CD1c-positive myeloid dendritic cell (primary cell): ENCODE data around the gene SUPT20HL2.
"Not testable (repeated sequence)": the region's sequence is repeated elsewhere in the genome, so short reads cannot be mapped to it uniquely, and the experiment has no call there.

ENCODE experiments used
- DNase-seq: peaks from one replicate; pipeline ENCODE4 v3.0.0-alpha.2; 2016; ENCODE audit errors: extremely low spot score

Gene SUPT20HL2

DNA sequence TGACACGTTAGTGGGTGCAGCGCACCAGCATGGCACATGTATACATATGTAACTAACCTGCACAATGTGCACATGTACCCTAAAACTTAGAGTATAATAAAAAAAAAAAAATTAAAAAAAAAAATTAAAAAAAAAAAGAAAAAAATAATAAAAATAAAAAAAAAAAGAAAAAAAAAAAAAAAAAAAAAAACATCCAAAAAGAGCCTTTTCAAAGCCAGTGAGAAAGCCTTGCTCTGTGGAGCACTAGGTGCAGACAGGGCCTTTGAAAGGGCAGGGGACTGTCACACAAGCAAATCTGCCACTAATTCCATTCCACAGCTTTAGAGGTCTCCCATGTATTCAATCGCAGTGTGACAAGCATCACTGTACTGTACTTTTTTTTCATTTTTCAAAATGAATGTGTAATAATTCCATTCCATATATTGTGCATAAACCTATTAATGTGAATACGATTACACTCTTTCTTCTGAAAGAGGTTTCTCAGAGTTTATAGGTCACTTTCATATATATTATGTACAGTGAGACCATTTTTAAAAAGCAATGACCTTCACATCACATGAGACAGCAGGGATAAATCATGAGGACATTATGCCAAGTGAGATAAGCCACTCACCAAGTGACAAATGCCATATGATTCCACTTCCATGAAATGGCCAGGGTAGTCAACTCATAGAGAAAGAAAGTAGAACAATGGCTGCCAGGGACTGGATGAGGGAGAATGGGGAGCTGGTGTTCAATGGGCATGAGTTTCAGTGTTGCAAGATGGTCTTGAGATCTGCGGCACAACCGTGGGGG lies 4.1 kb downstream of the SUPT20HL2 start:
- DNase-seq = not testable (repeated sequence)

- DNase-seq = not testable (repeated sequence)
Observed at GRCh38 chrX:24308803-24309202, 5.1 kb downstream of the SUPT20HL2 start.

GRCh38 chrX:24306440-24306839 lies 7.4 kb downstream of the SUPT20HL2 start:
- no peak for DNase-seq

DNA sequence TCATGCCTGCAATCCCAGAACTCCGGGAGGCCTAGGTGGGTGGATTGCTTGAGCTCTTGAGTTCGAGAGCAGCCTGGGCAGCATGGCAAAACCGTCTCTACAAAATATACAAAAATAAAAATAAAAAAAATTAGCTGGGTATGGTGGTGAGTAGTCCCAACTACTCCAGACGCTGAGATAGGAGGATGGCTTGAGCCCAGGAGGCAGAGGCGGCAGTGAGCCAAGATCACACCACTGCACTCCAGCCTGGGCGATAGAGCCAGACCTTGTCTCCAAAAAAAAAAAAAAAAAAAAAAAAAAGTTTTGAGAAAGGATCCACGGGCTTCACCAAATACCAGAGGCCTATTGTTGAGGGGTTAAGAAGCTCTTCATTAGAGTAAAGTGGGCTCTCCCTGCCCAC lies 8.0 kb downstream of the SUPT20HL2 start:
- no peak for DNase-seq

GRCh38 chrX:24301806-24302205 lies 12.1 kb downstream of the SUPT20HL2 start:
- DNase-seq = no peak

DNA sequence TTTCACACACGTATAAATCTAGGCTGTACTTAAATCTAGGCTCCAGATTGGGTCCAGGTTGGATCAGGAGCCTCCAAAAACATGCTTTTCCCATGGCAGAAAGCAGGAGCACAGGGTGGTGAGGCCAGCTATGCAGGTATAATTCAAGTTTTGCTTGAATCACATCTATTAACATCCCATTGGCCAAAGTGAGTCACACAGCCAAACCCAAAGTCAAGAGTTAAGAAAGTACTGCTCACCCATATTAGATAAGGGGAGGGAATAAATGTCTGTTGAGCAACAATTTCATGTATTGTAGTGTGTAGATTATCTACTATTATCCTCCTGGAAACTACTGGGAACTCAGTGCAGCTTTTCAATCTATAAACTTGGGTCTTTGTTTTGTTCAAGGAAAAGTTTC lies 12.8 kb downstream of the SUPT20HL2 start:
- no peak for DNase-seq

DNA sequence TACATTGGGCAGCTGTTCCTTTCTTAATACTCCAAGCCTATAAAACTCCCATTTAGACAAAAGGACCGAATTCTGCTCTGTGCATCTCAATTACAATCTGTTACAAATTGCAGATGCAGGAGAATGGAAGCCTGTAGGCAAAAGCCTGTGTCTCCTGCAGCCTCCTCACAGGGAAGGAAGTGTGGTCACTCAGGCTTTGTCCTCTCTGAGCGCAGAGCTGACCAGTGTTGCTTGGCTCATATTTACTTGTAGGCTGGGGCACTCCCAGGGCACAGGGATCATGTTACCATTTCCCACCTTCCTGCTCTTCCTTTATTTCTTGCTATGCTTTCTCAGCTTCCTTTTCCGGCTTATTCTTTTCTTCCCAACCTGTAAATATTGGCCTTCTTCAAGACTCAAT lies 15.7 kb downstream of the SUPT20HL2 start:
- DNase-seq = no peak

- DNase-seq = no peak
Observed at GRCh38 chrX:24294619-24295018, 19.2 kb downstream of the SUPT20HL2 start.

DNA sequence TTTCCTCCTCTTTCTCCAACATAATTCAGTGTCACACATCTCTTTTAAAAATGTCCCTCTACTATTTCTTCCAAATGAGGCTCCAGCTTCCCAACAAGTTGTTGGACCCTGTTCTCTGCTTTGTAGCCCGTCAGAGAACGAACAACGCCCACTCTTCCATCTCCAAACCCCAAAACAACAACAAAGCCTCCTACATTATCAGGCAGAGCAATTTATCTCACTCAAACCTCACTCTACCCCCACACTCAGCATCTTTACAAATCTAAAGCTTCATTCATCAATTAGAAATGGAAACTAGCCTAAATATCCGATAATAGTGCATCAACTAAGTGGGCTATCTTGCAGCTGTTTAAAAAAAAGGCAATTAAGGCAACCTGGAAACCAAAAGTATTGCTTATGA lies 20.5 kb downstream of the SUPT20HL2 start:
- DNase-seq = no peak

DNA sequence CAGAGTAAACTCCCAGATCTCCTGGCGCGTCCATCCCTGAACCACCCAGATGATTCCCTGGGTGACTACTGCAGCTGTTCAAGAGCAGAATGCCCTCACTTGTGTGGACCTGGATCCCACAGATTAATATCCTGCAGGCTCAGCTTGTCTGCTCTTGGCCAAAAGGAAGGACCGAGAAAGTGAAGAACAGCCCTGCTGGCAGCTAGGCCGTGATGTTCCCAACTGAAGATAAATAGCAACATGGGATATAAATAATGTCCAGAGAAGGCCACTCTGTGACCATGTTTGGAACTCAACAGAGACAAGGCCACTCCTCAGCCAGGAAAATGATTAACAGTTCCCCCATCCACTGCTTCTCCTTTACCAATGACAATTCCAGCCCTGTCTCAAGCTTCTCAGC lies 21.5 kb downstream of the SUPT20HL2 start:
- no peak for DNase-seq

DNA sequence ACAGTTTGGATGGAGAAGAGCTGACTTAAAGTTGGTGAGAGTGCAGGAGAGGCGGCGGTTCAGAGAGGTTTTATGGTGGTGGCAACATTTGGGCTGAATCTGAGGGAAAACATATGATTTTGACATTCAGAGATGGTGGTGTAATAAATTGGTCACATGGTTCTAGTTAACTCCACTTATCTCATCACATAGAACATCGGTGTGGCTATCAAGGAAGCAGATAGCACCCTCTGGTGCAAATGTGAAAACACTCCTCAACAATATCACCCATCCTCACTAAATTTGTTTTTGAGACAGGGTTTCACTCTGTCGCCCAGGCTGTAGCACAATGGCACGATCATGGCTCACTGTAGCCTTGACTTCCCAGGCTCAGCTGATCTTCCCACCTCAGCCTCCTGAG lies 28.8 kb downstream of the SUPT20HL2 start:
- peak; percentile 1 for DNase-seq

- DNase-seq = no peak
Observed at GRCh38 chrX:24283127-24283794, 30.6 kb downstream of the SUPT20HL2 start.

- no peak for DNase-seq
Observed at GRCh38 chrX:24282381-24283126, 31.3 kb downstream of the SUPT20HL2 start.

DNA sequence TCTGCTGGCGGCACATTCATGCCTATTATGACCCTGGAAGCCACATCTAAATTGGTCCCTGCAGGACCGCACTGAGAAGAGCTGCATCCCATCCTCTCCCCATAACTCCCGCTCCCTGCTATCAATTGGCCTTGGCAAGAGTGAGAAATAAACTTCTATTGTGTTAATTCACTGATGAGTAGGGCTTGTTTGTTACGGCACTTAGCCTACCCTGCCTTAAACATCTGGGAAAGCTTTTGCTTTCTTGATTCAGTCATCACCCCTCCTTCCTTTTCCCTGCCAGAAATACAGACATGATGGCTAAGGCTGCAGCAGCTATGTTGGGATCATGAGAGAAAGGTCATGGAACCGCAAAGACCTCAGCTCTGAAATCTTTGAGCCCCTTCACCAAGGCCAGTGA lies 36.5 kb downstream of the SUPT20HL2 start:
- no peak for DNase-seq

DNA sequence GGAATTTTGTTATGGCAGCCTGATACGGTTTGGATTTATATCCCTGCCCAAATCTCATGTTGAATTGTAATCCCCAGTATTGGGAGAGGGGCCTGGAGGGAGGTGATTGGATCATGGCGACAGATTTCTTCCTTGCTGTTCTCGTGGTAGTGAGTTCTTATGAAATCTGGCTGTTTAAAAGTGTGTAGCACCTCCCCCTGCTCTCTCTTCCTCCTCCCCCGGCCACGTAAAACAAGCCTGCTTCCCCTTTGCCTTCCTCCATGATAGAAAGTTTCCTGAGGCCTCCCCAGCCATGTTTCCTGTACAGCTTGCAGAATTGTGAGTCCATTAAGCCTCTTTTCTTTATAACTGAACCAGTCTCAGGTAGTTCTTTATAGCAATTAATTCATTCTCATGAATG lies 37.9 kb downstream of the SUPT20HL2 start:
- peak; percentile 11 for DNase-seq

- DNase-seq = no peak
Observed at GRCh38 chrX:24271262-24271661, 42.6 kb downstream of the SUPT20HL2 start.

DNA sequence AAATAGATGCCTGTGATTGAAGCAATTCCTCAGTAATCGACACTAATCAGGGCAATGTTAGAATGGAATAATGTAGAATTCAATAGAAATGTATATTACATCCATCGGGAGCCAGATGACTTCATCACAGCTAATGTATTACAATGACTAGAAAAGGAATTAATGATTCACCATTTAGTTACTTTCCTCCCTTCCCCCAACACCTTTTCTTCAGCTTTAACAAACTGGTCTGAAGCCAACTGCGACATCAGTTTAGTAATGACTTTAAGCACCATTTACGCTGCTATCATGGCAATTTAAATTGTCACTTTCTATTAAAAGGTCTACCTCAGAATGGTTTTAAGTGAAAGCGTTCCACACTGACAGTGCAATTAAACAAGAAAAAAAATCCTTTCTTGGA lies 45.1 kb downstream of the SUPT20HL2 start:
- DNase-seq = no peak

DNA sequence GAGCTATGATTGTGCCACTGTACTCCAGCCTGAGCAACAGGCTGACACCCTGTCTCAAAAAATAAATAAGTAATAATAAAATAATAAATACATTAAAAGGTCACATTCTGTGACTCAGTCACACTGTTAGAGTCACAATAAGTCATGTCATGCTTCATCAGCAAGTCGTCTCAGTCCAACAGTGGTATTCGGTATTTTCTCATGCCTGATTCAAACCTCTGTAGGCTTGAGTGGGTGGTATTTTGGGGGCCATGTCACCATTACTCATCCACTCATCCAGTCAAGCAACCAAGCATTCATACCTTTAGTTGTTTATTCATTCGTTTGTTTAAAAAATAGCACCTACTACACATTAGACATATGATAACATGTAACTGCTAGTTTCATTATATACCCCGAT lies 46.9 kb downstream of the SUPT20HL2 start:
- DNase-seq = no peak

GRCh38 chrX:24264383-24264782 lies 49.5 kb downstream of the SUPT20HL2 start:
- DNase-seq = no peak

- DNase-seq = no peak
Observed at GRCh38 chrX:24262309-24262708, 51.6 kb downstream of the SUPT20HL2 start.
